Measurements from ENCODE around the gene EXTL2. TPM values are rescaled to one million over a fixed set of nuclear protein-coding genes. Genes with fewer than 3 reads are reported as not detected.
"Not testable (repeated sequence)": the region's sequence is repeated elsewhere in the genome, so short reads cannot be mapped to it uniquely, and the experiment has no call there.

EXTL2 gene
- total RNA-seq, 2 experiments from 2014 or later = 2.8 to 3.0 TPM

GRCh38 chr1:100893718-100894117 is 924 bp downstream of the EXTL2 start:
- POLR2A ChIA-PET = no interaction called here
- DNase-seq (no peak), ATAC-seq (ENCODE audit: low read depth) (no peak)
- peak overlapping the region; percentile 8 for H3K4me3 Mint-ChIP-seq
- no peak overlapping the region for H3K27ac Mint-ChIP-seq
- H3K4me1 Mint-ChIP-seq = peaks cover 27% of the 10 kb centered on the region
- H3K27me3 Mint-ChIP-seq = no peaks in the 10 kb centered on the region
- peaks cover 14% of the 10 kb centered on the region for H3K9me3 Mint-ChIP-seq
- H3K36me3 Mint-ChIP-seq = peaks cover 22% of the 10 kb centered on the region

DNA sequence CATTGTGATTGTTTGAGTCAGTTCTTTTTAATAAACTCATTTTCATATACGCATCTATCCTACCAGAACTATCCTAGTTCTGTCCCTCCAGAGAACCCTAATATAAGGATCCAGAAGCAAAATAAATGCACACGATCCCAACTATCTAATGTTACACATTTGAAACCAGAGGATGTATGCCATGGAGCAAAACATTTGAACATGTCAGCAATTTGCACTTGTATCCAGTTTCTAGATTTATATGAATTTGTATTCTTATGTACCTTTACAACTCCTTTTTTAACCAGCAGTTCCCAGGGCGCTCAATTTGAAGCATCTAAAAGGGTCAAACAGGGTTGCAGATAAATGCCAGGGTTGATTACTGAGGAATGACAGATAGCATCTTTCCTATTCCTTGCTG is 2.1 kb downstream of the EXTL2 start:
- ATAC-seq (ENCODE audit: low read depth) (no peak), DNase-seq (no peak)
- no peak overlapping the region for H3K27ac Mint-ChIP-seq
- H3K4me1 Mint-ChIP-seq = peaks cover 21% of the 10 kb centered on the region
- peaks cover 16% of the 10 kb centered on the region for H3K9me3 Mint-ChIP-seq
- H3K36me3 Mint-ChIP-seq = peaks cover 20% of the 10 kb centered on the region
- no peaks in the 10 kb centered on the region for H3K27me3 Mint-ChIP-seq
- POLR2A ChIA-PET = interaction anchor here (0.6 kb wide), 1 partner anchor 536 kb away, joined by 10 read pairs; no protein-coding TSS in a partner anchor
- H3K4me3 Mint-ChIP-seq = no peak overlapping the region

DNA sequence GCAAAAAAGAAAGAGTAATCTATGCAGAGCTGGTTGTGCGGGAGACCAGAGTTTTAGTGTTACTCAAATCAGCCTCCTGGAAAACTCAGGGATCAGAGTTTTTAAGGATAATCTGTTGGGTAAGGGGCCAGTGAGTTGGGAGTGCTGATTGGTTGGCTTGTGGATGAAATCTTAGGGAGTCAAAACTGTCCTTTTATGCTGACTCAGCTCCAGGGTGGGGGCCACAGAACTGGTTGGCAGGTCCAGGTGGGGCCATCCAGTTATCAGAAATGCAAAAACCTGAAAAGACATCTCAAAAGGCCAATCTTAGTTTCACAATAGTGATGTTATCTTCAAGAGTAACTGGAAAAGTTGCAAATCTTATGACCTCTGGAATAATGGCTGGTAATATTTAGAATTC is 3.3 kb downstream of the EXTL2 start:
- Mint-ChIP-seq H3K36me3 (peaks cover 18% of the 10 kb centered on the region), H3K4me1 (peaks cover 14% of the 10 kb centered on the region), H3K27me3 (no peaks in the 10 kb centered on the region), H3K4me3 (no peak overlapping the region), H3K9me3 (peaks cover 16% of the 10 kb centered on the region), H3K27ac (no peak overlapping the region)
- ATAC-seq (ENCODE audit: low read depth) (no peak), DNase-seq (no peak)
- POLR2A ChIA-PET = no interaction called here

- DNase-seq; POLR2A ChIA-PET; H3K27me3 Mint-ChIP-seq; H3K27ac Mint-ChIP-seq; ATAC-seq (ENCODE audit: low read depth); H3K4me3 Mint-ChIP-seq: not testable (repeated sequence)
- peaks cover 16% of the 10 kb centered on the region for H3K9me3 Mint-ChIP-seq
- H3K4me1 Mint-ChIP-seq = peaks cover 14% of the 10 kb centered on the region
- peaks cover 19% of the 10 kb centered on the region for H3K36me3 Mint-ChIP-seq
These were observed 4.7 kb downstream of the EXTL2 start for GRCh38 chr1:100889869-100890482.

- H3K27me3 Mint-ChIP-seq; H3K4me3 Mint-ChIP-seq; ATAC-seq (ENCODE audit: low read depth); H3K27ac Mint-ChIP-seq; DNase-seq; POLR2A ChIA-PET: not testable (repeated sequence)
- H3K36me3 Mint-ChIP-seq = peaks cover 19% of the 10 kb centered on the region
- peaks cover 16% of the 10 kb centered on the region for H3K9me3 Mint-ChIP-seq
- H3K4me1 Mint-ChIP-seq = peaks cover 11% of the 10 kb centered on the region
These were observed 5.6 kb downstream of the EXTL2 start for GRCh38 chr1:100889007-100889406.

DNA sequence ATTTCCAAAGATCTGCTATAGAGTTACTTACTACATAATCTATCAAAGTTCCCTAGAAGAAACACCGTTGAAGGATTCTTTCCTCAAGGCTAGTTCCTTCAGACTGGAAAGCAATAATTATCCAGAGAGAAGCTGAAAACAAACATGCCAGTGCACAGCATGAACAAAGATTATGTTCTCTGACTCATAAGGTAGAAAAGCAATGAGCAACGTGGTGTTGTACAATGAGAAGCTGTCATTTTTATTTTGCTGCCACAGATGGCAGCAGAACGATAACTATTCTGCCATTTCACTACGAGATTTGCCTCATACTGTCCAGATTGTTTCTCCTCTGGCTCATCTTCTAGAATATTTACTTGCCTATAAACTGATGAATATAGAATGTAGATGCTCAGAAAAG is 10.7 kb downstream of the EXTL2 start:
- ATAC-seq (ENCODE audit: low read depth) (no peak), DNase-seq (no peak)
- Mint-ChIP-seq H3K27ac (no peak overlapping the region), H3K27me3 (peaks cover 3% of the 10 kb centered on the region), H3K36me3 (peaks cover 5% of the 10 kb centered on the region), H3K9me3 (peaks cover 3% of the 10 kb centered on the region), H3K4me1 (no peaks in the 10 kb centered on the region), H3K4me3 (no peak overlapping the region)
- POLR2A ChIA-PET = no interaction called here

GRCh38 chr1:100882698-100883097 is 11.9 kb downstream of the EXTL2 start:
- DNase-seq = no peak
- peaks cover 3% of the 10 kb centered on the region for H3K27me3 Mint-ChIP-seq
- H3K36me3 Mint-ChIP-seq = peaks cover 1% of the 10 kb centered on the region
- no peaks in the 10 kb centered on the region for H3K4me1 Mint-ChIP-seq
- H3K27ac Mint-ChIP-seq = no peak overlapping the region
- H3K4me3 Mint-ChIP-seq = no peak overlapping the region
- H3K9me3 Mint-ChIP-seq = no peaks in the 10 kb centered on the region
- POLR2A ChIA-PET = no interaction called here
- no peak for ATAC-seq (ENCODE audit: low read depth)

GRCh38 chr1:100881687-100882086 is 13.0 kb downstream of the EXTL2 start:
- no peaks in the 10 kb centered on the region for H3K9me3 Mint-ChIP-seq
- no peaks in the 10 kb centered on the region for H3K4me1 Mint-ChIP-seq
- POLR2A ChIA-PET = no interaction called here

DNA sequence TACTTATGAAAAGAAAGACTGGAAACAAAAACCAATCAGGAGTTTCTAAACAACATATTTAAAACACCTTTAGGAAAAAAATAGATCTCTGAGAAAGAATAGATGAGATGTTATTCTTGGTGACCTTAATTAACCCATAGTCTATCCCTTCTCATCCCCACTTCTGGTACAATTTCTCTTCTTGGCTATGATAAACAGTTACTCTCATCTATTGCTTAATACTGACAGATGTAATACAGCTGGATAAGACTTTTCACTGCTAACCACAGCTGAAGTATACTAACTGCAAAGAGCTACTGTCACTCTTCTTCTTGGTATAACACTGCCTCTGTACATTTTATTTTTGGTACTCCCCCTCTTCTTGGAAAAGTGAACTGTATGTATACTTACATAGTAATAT is 15.2 kb downstream of the EXTL2 start:
- Mint-ChIP-seq H3K27ac (no peak overlapping the region), H3K27me3 (peaks cover 3% of the 10 kb centered on the region), H3K9me3 (no peaks in the 10 kb centered on the region), H3K4me3 (no peak overlapping the region), H3K36me3 (no peaks in the 10 kb centered on the region), H3K4me1 (no peaks in the 10 kb centered on the region)
- ATAC-seq (ENCODE audit: low read depth) = no peak
- DNase-seq = no peak
- POLR2A ChIA-PET = interaction anchor here (1.8 kb wide), 1 partner anchor 16 kb away, joined by 6 read pairs; the partner anchor contains the start of genes EXTL2 and SLC30A7

More at GRCh38 chr1:100881687-100882086, 13.0 kb downstream of the EXTL2 start:
- Mint-ChIP-seq H3K27ac (no peak overlapping the region), H3K36me3 (peaks cover 1% of the 10 kb centered on the region), H3K4me3 (no peak overlapping the region), H3K27me3 (peaks cover 3% of the 10 kb centered on the region)
- ATAC-seq (ENCODE audit: low read depth) (no peak), DNase-seq (no peak)

DNA sequence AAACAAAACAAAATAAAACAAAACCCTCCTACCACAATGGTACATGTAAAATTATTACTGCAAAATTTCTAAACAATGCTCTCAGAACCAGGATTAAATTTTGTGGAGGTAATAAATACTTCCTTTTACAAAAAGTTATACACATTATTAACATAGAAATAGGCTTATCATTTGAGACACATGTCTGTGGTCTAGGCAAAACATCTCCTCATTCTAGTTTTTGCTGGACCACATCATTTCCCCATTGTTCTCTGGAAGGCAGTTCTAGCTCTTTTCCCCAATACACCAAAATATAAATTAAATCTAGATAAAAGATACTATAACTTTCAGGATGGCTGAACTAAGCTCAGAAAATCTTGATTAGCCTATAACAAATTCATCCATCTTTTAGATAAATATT is 18.4 kb downstream of the EXTL2 start:
- POLR2A ChIA-PET = no interaction called here
- H3K27ac Mint-ChIP-seq = no peak overlapping the region

DNA sequence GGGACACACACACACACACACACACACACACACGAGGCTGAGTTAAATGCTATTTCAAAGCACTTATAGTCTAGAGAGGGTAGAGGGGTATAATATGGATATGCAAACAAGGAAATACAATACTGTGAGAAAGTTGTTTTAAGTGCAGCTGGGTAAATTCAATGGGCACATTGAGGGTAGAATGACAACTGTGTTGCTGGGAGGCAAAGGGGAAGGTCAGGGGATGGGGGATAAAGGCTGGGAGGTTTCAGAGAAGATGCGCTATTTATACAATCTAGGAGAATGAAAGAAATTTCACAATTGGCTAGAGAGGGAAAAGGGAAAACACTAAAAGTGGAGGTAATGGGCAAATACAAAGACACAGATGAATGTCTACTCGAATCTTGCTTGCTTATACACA is 19.4 kb downstream of the EXTL2 start:
- Mint-ChIP-seq H3K4me1 (peaks cover 2% of the 10 kb centered on the region), H3K27me3 (no peaks in the 10 kb centered on the region), H3K4me3 (no peak overlapping the region), H3K36me3 (no peaks in the 10 kb centered on the region), H3K27ac (no peak overlapping the region), H3K9me3 (no peaks in the 10 kb centered on the region)
- DNase-seq = no peak
- POLR2A ChIA-PET = no interaction called here
- ATAC-seq (ENCODE audit: low read depth) = no peak

More for the DNA sequence above, 18.4 kb downstream of the EXTL2 start:
- Mint-ChIP-seq H3K4me1 (no peaks in the 10 kb centered on the region), H3K4me3 (no peak overlapping the region), H3K36me3 (no peaks in the 10 kb centered on the region), H3K27me3 (no peaks in the 10 kb centered on the region), H3K9me3 (no peaks in the 10 kb centered on the region)
- DNase-seq = no peak
- ATAC-seq (ENCODE audit: low read depth) = no peak

GRCh38 chr1:100874433-100874832 is 20.2 kb downstream of the EXTL2 start:
- Mint-ChIP-seq H3K4me3 (no peak overlapping the region), H3K9me3 (no peaks in the 10 kb centered on the region), H3K4me1 (peaks cover 2% of the 10 kb centered on the region), H3K36me3 (no peaks in the 10 kb centered on the region), H3K27me3 (no peaks in the 10 kb centered on the region), H3K27ac (no peak overlapping the region)
- POLR2A ChIA-PET = no interaction called here
- ATAC-seq (ENCODE audit: low read depth) (no peak), DNase-seq (no peak)

GRCh38 chr1:100869996-100870395 is 24.6 kb downstream of the EXTL2 start:
- Mint-ChIP-seq H3K4me3 (no peak overlapping the region), H3K36me3 (no peaks in the 10 kb centered on the region), H3K27ac (no peak overlapping the region), H3K4me1 (peaks cover 3% of the 10 kb centered on the region), H3K9me3 (no peaks in the 10 kb centered on the region), H3K27me3 (no peaks in the 10 kb centered on the region)
- no peak for ATAC-seq (ENCODE audit: low read depth)
- POLR2A ChIA-PET = no interaction called here
- no peak for DNase-seq

DNA sequence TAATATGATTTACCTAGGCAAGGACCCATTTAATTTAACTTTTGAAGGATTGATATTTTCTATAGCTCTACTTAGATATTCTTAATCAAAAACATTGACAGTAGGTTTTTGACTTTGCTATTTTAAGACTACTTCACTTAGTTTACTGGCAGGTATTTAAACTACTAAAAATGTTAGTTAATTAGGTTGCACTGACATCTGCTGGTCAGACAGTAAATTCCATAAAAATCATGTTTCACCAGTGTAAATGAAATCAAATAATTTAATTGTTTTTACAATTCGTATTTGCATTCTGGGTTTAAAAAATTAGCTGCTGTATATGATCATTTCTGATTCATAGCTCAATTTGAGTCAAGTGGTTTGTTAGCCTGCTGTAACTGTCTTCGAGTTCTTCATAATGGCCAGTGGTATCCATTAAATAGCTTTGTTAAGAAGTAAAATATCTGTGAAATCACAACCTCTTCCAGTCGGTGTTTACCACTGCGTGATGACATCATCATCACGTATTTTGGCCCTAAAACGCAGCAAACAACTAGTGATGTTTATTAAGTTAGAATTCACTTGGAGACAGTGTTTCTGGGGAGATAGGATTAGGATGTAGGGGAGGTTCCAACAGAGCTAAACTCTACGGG is 26.2 kb downstream of the EXTL2 start:
- no peak overlapping the region for H3K27ac Mint-ChIP-seq
- H3K4me3 Mint-ChIP-seq = no peak overlapping the region
- DNase-seq (no peak), ATAC-seq (ENCODE audit: low read depth) (no peak)
- H3K27me3 Mint-ChIP-seq = no peaks in the 10 kb centered on the region
- POLR2A ChIA-PET = no interaction called here
- peaks cover 3% of the 10 kb centered on the region for H3K4me1 Mint-ChIP-seq
- H3K36me3 Mint-ChIP-seq = no peaks in the 10 kb centered on the region
- no peaks in the 10 kb centered on the region for H3K9me3 Mint-ChIP-seq
